Pancreas (tissue), 10 donors: Measurements from ENCODE around the gene HSPB2. TPM values are rescaled to one million over a fixed set of nuclear protein-coding genes. Genes with fewer than 3 reads are reported as not detected.

Source experiments
- ATAC-seq, 4 donors: fragments of 200-7000 bp; cut with Tn5 transposase; one replicate each; pipeline versions ENCODE4 v1.8.0 to v1.9.1; 2020; ENCODE audit warnings: mild to moderate bottlenecking in 4 of 4, moderate library complexity in 4 of 4
- DNase-seq, 6 donors: peaks; one replicate each; pipeline ENCODE4 v3.0.0-alpha.2; 2020
- FAIRE-seq: peaks from 2 replicates; lab custom pipeline; 2012; peaks lifted over from hg19 to GRCh38; lab: Jason Lieb, UNC
- H3K27ac ChIP-seq, 4 donors: fragments of 200-600 bp; sonication (generic); 1 replicate in 3 of 4; 2 replicates in 1 of 4; pipeline versions ENCODE4 v1.5.0 to v1.8.0; 2020
- H3K27me3 ChIP-seq, 4 donors: fragments of 200-600 bp; one replicate each; pipeline ENCODE4 v1.8.0; 2021
- H3K36me3 ChIP-seq, 3 donors: fragments of 200-600 bp; sonication (generic) in 1 of 3; one replicate each; pipeline versions ENCODE4 v1.5.0 to v1.8.0; 2020 to 2021
- H3K4me1 ChIP-seq, 3 donors: fragments of 200-600 bp; one replicate each; pipeline ENCODE4 v1.8.0; 2021
- H3K4me3 ChIP-seq, 4 donors: fragments of 200-600 bp; sonication (generic) in 2 of 4; one replicate each; pipeline versions ENCODE4 v1.5.0 to v1.8.0; 2020 to 2021
- H3K9me3 ChIP-seq, 4 donors: fragments of 200-600 bp; one replicate each; pipeline ENCODE4 v1.8.0; 2021
- WGBS, 2 donors: extraction: QIAGEN DNeasy Blood & Tissue Kit; methylation state at CpG; one replicate each; pipeline ENCODE4 v1.1.7; 2013; 5-methylcytosine and 5-hydroxymethylcytosine counted together
- intact Hi-C, 3 donors: fragments of 100-400 bp; cut with DNase I; formaldehyde crosslinking; loops; one replicate each; pipeline versions ENCODE4 v1.11.1 to v1.14.2; 2022
- polyA plus RNA-seq, 2 donors: library from polyadenylated mRNA; stranded (reverse); fragments of 200-250 nt; gene quantifications; one replicate each; pipeline ENCODE4 v1.2.3, GENCODE V29; 2013
- total RNA-seq, 6 donors: library from RNA; stranded (reverse); fragmentation: NEBNext Ultra II Directional in 4 of 6; extraction: Animal tissue kit (Norgen Biotek cat#: 25700) in 4 of 6; gene quantifications; one replicate each; pipeline versions ENCODE4 v1.2.1 to v1.2.4, GENCODE V29; 2021 to 2023
- TF ChIP-seq, protein P1 (sequence below), 4 donors: fragments of 200-600 bp; sonication (generic) in 3 of 4; IDR thresholded peaks; one replicate each; pipeline versions ENCODE4 v1.5.0 to v1.8.0; 2021; ENCODE audit warnings: antibody characterized with exemption in 4 of 4
- donor health status: healthy with polysubstance abuse.
- donor health status: DM: no; HTN: no; CAD: no; lungs with moderate emphysema.
- donor health status: DM: no; HTN: no; CAD: no.
- donor health status: control.
- donor health status: control.
- donor health status: Bipolar disorder and iron deficiency.
- donor health status: DM: yes; HTN: yes; CAD: no.
- donor health status: DM: no; HTN: no; CAD: no.
- donor health status: DM: no; HTN: no; CAD: no.
- donor health status: DM: yes; HTN: yes; CAD: no.

HSPB2 gene
- under 1 TPM in 5 of 6 donors, not detected in 1; 0.32 to 0.86 (median 0.61) TPM for total RNA-seq
- 1 to 10 TPM in 1 of 2 donors, under 1 TPM in 1; 0.85 to 1.5 TPM for polyA plus RNA-seq

GRCh38 chr11:111912535-111912934 is at the start of gene HSPB2:
TSS of gene HSPB2 (plus strand) at chr11:111912734. CDS start at chr11:111912830, 96 bp downstream.
- Histone ChIP-seq H3K36me3 (no peaks in the 10 kb centered on the region), H3K4me1 (peaks cover 15 to 17% (median 16%) of the 10 kb centered on the region in 3 donors), H3K27me3 (no peaks in the 10 kb centered on the region), H3K4me3 (peak within 1 kb of the TSS in 2 of 4 donors; percentile 15 to 20), H3K27ac (peak within 1 kb of the TSS; percentile 50 to 74 (median 66)), H3K9me3 (no peaks in the 10 kb centered on the region)
- WGBS, 2 donors = 45% methylated on average over 15 to 26 of the region's 26 CpGs
- FAIRE-seq (no peak), DNase-seq (peak in 3 of 6 donors; percentile 42 to 66 (median 58)), ATAC-seq (no peak)
- intact Hi-C loops = no loop called here
- TF ChIP-seq, protein P1, sequence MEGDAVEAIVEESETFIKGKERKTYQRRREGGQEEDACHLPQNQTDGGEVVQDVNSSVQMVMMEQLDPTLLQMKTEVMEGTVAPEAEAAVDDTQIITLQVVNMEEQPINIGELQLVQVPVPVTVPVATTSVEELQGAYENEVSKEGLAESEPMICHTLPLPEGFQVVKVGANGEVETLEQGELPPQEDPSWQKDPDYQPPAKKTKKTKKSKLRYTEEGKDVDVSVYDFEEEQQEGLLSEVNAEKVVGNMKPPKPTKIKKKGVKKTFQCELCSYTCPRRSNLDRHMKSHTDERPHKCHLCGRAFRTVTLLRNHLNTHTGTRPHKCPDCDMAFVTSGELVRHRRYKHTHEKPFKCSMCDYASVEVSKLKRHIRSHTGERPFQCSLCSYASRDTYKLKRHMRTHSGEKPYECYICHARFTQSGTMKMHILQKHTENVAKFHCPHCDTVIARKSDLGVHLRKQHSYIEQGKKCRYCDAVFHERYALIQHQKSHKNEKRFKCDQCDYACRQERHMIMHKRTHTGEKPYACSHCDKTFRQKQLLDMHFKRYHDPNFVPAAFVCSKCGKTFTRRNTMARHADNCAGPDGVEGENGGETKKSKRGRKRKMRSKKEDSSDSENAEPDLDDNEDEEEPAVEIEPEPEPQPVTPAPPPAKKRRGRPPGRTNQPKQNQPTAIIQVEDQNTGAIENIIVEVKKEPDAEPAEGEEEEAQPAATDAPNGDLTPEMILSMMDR (IDR thresholded peaks at IDR 0.05) = no peak

GRCh38 chr11:111870113-111870512 is 42.4 kb upstream of the HSPB2 start:
- H3K27me3 ChIP-seq = no peaks in the 10 kb centered on the region
- 80 to 84% methylated on average over 1 of the region's 1 CpG for WGBS, 2 donors
- FAIRE-seq (no peak), DNase-seq (no peak), ATAC-seq (no peak)
- peaks cover 0 to 10% (median 0%) of the 10 kb centered on the region in 3 donors for H3K36me3 ChIP-seq
- intact Hi-C loops = loop anchor here in 1 of 3 donors (10.0 kb wide), 1 partner anchor 115 kb away; no protein-coding TSS in a partner anchor
- H3K4me1 ChIP-seq = peaks cover 0 to 13% (median 4%) of the 10 kb centered on the region in 3 donors
- no peaks in the 10 kb centered on the region for H3K9me3 ChIP-seq
- H3K27ac ChIP-seq = no peak overlapping the region
- TF ChIP-seq, protein P1 (IDR thresholded peaks at IDR 0.05) = no peak
- H3K4me3 ChIP-seq = peak overlapping the region in 2 of 4 donors; percentile 99

- Histone ChIP-seq H3K9me3 (no peaks in the 10 kb centered on the region), H3K27me3 (no peaks in the 10 kb centered on the region), H3K4me1 (peaks cover 0 to 13% (median 4%) of the 10 kb centered on the region in 3 donors), H3K4me3 (peak overlapping the region; percentile 68 to 99 (median 98)), H3K36me3 (peaks cover 0 to 6% (median 0%) of the 10 kb centered on the region in 3 donors), H3K27ac (peak overlapping the region; percentile 71 to 93 (median 88))
- no peak for FAIRE-seq
- no peak for DNase-seq
- intact Hi-C loops = loop anchor here in 1 of 3 donors (10.0 kb wide), 1 partner anchor 114 kb away; no protein-coding TSS in a partner anchor
- ATAC-seq = peak in 3 of 4 donors; percentile 2 to 16 (median 3)
- TF ChIP-seq, protein P1 (IDR thresholded peaks at IDR 0.05) = no peak
Observed at GRCh38 chr11:111870522-111870885, 42.0 kb upstream of the HSPB2 start.

DNA sequence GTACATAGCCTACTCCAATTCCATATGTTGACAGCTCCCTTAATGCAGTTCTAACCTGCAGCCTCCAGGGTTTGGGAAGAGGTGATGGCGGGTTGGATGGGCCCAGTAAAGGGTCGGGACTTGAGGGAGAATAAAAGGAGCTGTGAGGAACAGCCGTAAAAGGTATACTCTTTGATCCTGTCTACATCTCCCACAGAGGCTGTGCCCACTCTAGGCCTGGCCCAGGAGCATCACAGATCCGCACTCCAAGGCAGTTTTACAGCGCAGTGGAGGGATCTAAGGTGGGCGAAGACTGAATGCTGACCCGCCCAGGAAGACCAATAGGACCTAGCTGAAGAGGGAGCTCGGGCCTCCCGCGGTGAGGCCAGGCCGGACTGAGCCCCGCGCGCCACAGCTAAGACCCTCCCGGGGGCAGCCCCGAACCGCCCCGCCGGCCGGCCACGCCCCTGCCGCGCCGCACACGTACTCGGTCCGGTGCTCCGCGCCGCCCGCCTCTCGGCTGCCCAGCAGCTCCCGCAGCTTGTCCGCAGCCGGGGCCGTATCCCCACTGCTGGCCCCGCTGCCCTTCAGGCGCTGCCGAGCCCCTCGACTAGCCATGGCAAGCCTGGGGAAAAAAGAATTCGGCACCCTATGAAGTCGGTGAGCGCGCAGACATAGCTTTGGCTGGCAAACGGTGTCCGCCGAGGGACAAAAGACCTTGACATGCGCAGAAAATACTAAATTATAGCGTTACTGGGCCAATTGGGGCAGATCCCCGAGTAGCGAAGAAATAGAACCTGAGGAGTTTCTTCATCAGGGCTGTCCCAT is 41.4 kb upstream of the HSPB2 start, which contains the start of gene ALG9:
TSS of gene ALG9 (minus strand) at position 696 of the 807 bp plus-strand sequence. CDS start at position 597, 99 bp downstream.
- ATAC-seq = peak; percentile 89 to 95 (median 93)
- 0% methylated on average over 42 to 51 of the region's 51 CpGs for WGBS, 2 donors
- DNase-seq = peak; percentile 77 to 93 (median 86)
- Histone ChIP-seq H3K27ac (peak within 1 kb of the TSS; percentile 71 to 93 (median 88)), H3K27me3 (no peaks in the 10 kb centered on the region), H3K4me3 (peak within 1 kb of the TSS; percentile 68 to 99 (median 98)), H3K4me1 (peaks cover 0 to 13% (median 4%) of the 10 kb centered on the region in 3 donors), H3K36me3 (peaks cover 0 to 8% (median 0%) of the 10 kb centered on the region in 3 donors), H3K9me3 (no peaks in the 10 kb centered on the region)
- TF ChIP-seq, protein P1 (IDR thresholded peaks at IDR 0.05) = peak in 1 of 4 donors; percentile 7
- intact Hi-C loops = loop anchor here in 1 of 3 donors (10.0 kb wide), 1 partner anchor 114 kb away; no protein-coding TSS in a partner anchor
- FAIRE-seq = no peak
